NCI-H146 treated with DMSO at 0.1 percent for 48 hours (cell line): ENCODE data around the gene CEP295NL.
"Not testable (repeated sequence)": the region's sequence is repeated elsewhere in the genome, so short reads cannot be mapped to it uniquely, and the experiment has no call there.

Source experiments
- DNase-seq: peaks from one replicate; lab custom pipeline; 2025; ENCODE audit not compliant: unreplicated experiment; lab: John Stamatoyannopoulos, UW

The CEP295NL gene

DNA sequence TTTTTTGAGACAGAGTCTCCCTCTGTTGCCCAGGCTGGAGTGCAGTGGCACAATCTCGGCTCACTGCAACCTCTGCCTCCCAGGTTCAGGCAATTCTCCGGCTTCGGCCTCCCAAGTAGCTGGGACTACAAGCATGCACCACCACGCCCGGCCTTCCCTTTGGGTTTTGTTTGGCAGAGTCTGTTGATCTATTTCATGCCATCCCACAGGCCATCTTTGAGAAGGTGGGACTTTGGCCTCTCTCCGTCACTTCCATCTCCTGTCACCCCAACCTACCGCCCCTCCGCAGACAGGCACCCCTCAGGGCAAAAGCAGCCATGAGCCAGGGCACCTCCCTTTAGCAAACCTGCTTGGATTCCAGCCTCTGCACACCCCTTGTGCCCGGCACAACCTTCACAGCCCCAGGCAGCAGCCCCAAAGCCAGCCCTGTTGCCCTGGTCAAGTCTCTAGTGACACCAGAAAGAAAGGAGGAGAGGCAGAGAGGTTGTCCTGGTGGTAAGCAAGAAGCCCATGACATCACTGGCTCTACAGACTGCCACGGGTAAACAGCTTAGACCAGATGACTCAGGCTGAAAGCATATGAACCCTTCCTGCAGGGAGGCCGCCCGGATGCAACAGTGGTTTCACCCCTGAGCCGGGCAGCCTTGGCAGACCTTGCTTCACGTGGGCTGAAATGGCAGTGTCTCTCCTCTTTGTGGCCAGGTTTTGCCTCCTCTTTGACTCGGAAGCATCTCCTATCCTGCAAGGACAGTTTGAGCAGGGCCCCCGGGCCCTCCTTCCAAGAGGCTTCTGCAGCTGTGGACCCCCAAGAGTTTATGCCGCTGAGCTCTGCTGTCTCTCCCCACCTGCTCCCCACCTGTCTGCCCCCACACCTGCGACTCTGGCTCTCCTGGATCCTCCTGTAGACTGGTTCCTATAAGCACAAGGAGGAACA, 30.3 kb upstream of the CEP295NL start:
- DNase-seq, result peak; percentile 14

DNA sequence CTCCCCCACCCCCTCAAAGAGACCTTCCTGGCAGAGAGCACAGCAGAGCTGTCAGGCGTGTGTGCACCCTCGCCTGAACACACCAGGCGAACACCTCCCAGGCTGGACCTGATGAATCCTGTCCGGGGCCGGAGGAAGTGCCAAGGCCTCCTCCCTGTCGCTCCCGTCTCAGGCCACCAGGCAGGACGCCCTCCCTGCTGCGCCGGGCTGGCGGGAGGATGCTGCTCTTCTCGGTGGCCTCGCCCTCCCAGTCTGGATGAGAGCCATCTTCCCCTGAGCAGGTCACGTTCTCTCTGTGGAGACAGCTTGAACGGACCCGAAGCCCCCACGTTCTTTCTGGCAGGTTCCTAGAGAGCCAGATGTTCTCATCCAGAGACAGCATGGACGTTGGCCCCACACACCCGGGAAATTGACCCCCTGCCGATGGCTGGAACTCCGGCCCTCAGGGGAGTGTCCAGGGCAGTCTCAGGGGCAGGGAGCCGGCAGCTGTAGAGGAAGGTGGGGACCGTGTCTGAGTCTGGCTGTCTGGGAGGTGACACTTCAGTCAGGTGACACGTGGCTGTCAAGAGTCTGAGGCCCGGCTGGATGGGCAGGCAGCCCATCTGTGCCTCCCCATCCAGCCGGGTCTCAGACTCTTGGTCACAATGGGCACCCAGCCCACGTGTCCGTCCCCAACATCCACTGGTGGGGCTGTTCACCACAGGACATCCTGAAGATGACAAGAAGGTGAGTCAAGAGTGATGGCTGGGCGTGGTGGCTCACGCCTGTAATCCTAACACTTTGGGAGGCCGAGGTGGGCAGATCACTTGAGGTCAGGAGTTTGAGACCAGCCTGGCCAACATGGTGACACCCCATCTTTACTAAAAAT, 27.1 kb upstream of the CEP295NL start:
- DNase-seq, result no peak

DNA sequence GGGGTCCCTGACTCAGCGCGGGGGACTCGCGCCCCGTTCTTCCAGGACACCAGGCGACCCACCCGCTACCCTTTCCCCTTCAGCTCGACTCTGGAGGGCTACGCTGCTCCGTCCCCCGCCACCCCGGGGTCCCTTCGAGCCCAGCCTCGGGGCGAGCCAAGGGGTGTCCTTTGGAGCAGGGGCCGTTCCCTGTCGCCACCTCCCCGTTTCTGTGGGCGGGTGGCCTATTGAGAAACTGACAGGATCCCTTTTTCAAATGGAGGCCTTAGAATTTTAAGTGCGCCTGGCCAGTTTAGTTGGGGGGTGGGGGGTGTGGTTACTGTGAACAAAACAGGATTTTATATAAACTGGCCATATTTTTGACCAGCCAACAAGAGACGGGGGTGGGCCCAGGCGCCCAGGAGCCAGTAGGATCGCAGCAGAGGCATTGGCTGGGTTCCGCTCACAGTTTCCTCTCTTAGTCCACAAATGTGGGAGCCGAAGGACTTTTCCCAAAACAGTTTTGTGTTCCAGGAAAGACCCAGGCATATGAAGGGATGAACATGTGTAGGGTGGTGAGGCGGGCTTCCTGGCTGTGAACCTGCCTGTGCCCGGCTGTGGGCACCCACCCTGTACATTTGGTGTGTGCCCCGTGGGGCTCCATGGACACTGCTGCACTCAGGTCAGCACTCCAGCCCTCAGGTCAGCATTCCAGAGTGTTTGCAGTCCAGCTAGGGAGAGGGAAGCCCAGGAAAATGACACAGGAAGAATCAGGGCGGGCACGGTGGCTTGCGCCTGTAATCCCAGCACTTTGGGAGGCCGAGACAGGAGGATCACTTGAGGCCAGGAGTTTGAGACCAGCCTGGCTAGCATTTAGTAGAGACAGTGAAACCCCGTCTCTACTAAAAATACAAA, 22.9 kb upstream of the CEP295NL start:
- DNase-seq, result no peak

DNA sequence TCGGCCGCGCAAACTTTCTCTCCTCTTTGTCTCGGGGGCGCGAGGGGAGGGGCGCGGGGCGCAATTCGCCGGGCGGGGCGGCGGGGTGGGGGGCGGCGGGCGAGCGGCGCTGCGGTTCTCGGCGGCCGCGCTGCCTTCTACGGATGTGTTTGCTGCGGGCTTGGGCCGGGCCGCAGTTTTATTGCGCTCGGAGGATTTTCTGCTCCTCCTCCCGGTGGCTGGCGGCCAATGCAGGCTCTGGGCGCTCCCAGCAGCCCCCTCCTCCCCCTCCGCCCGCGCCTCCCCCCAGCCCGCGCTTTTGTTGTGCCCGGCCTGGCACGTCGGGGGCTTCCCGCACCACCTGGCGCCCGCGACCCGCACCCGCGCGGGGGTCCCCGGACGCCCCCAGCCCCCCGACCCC, 22.2 kb upstream of the CEP295NL start, which contains the start of gene TIMP2:
Gene TIMP2, minus strand, starts transcription at position 154 of the 400 bp plus-strand sequence. CDS start 299 bp downstream, outside the sequence.
- DNase-seq, result peak; percentile 50

DNA sequence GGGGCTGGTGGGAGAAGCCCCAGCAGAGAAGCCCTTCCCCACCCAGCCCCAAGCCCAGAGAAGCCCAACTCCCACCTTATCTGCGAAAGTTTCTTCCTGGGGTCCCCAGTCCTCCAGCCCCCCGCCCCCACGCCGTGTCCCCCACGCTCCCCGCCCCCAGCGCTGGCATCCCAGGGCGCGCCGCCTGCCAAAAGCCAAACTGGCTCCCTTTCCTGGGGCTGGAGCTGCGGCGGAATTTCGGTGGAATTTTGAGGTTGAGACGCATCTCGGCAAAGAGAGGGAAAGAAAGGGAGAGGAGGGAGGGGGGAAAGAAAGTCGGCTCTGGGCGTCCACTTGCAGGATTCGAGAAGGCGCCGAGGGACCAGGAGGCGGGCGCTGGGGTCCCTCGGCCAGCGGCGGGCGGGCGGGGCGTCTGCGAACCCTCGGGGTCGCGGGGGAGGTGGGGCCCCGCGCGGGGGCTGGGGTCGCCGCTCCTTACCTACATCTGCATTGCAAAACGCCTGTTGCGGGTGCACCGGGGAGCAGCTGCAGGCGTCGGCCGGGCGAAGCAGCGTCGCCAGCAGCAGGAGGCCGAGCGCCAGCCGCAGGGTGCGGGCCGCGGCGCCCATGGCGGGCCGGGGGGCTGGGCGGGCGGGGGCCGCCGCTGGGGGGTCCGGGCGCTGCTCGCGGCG, 21.6 kb upstream of the CEP295NL start:
- peak; percentile 2 for DNase-seq

DNA sequence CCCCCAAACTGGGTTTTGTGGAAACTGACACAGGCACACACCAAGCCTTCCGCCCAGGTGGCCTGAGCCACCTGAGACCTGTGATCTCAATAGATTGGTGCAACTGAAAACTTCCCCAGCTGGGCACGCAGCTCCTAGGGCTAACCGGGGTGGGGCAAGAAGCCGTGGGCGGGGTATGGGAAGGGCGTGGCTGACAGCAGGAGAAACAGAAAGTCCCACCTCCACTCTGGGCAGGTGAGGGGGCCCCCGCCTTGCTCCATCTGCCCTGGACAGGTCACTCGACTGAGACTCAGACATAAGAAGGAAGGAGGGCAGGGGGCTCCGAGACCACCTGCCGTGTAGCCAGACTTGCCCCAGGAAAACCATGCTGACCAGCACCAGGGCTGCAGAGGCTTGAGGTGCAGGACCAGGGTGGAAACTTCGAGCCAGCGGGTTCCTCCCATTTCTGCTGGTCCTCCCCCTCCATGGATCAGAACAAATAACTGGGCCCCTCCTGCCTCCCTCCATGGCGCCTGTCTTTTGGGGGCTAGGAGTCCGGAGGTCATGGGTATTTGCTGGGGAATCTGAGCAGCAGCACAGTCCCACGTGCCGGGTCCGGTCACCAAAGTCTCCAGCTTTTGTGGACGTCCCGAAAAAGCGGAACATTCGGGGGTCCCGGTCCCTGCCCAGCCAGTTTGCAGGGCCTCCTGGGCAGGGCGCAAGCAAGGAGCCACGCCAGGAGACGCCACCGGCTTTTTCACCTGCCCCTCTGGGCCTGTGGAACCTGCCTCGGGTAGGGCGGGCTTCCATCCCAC, 20.9 kb upstream of the CEP295NL start:
- DNase-seq, result peak; percentile 65

DNA sequence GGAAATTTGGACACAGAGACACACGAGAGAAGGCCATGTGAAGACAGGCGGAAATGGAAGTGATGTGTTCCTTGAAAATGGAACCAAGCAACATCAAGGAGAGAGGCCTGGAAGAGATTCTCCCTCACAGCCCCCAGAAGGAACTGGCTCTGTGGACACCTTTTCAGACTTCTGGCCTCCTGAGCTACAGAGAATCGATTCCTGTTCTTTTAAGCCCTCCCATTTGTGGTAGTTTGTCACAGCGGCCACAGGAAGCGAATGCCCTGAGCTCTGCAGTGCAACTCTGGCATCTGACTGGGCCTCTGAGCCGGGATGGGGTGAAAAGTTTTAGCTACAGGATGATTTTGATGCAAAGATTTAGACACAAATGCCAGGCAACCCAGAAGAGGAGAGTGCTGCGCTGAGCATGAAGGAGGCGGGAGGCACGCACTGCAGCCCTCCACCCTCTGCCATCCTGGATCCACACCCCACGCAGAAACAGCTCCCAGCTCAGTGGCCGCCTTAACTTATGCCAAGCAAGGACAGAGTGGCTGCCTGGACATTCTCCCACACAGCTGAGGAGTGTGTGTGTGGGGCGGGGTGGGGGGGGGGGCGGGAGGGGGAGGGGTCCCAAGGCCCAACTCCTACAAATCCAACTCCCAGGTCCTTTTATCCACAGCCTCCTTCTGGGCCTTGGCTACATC, 20.0 kb upstream of the CEP295NL start:
- no peak for DNase-seq

DNA sequence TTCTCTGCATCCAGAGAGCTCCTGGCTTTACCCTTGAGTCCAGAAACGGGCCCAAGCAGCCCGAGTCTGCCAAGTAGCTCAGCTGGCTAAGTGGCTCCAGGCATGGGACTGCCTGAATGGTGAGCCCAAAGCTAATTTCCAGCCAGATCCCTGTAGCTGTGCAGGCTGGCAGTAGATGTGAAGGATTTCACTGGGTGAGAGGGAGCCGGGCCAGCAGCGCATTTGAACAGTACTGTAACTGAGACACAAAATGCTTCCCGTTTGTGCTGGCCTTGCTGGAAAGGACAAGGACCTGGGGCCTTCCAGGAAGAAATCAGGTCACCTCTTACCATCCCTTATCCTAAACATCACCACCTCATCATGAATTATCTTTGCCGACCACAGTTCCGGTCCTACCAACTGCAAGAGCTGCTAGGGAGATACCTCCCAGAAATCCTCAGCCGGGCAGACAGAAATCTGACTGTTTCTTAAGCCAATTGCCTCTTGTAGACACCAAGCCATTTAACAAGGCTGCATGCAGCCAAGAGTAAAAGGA, 18.5 kb upstream of the CEP295NL start:
- no peak for DNase-seq

DNA sequence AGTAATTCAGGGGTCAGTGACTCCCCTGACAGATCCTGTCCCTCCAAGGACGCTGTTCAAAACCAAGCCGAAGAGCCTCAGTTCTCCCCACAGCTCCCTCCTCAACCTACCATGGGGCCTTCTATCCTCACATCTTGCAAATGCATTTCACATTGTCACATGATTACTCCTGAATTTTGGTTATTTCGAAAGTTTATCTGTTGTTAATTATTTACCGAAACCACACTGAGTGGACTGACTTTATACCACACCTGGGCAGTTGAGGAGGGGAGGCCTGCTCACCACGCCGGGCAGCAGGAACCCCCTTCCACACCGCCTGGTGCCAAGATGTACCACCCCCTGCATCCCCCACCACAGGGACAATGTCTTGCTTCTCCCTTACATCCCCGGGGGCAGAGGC, 17.5 kb upstream of the CEP295NL start:
- DNase-seq, result no peak

DNA sequence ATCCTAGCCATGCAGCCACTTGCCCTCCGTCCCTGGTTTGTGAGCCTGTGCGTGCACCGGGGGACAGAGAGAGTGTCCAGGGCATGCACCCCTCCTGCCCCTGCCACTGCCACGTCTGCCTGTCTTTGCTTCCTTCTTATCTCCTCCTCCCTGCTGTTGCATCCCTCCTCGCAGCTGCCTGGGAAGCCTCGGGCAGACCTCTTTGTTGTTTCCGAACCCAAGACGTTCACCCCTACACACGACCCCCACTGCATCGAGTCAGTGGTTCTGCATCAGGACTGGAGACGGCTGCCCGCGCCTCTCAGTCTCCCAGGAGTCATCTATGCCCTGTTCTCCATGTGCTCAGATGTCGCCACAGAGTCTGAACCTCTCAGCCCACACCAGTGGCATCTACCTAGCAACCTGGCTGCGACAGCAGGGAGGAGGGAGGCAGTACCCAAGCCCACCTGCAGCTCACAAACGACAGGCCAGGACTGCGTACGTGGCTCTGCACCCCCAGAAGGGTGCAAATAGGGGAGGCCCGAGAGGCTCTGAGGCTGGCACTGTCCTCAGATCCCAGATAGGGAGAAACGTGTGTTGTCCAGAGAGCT, 17.0 kb upstream of the CEP295NL start:
- no peak for DNase-seq

DNA sequence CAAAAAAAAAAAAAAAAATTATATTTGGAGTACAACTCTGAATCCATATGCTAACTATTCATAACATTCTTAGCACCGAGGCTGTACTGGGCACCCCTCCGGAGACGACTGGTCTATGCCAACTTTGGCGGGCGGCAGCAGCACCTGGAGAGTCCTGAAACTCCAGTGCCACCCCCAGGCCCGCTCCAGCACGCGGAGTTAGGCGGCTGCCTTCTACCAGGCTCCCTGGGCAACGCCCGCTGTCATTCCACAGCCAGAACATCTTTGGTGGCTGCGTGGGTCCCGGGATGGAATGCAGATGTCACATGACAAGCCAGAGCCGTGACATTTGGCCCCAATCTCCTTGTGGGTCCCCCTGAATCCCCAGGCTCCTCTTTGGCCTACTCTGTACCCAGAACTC, 16.0 kb upstream of the CEP295NL start:
- DNase-seq, result no peak

DNA sequence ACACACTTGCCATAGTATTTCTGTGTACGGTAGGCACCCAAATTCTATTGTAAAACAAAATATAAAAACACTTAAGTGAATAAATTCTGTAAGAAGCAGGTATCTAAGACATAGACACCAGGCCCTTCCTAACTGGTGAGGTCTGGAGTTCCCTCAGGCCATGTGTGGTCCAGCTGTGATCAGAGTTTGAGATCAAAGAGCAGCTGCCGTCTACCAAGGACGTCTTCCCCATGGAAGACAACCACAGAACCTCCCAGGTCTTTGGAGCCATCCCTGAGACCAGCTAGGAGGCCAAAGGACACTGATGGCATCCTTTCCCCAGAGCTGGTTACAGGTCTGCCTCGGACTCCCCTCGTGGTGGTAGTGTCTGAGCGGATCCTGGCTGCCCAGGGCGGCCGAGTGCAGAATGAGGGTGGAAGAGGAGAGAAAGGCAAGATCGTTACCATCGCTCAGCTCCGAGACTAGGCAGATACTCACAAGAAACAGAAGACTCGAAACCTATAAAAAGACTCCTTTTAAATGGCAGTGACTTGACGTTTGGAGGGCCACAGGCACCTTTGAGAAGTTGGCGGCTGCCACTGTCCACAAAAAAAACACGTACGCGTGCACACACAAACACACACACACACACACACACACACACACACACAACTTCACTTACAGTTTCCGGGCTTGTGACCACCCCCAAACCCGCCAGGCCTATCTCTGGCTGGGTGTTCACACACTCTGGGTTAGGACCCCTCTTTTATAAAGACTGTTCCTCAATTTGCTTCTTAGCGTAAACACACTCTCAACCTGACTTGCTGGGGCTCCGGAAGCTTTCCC, 14.7 kb upstream of the CEP295NL start:
- DNase-seq, result no peak

DNA sequence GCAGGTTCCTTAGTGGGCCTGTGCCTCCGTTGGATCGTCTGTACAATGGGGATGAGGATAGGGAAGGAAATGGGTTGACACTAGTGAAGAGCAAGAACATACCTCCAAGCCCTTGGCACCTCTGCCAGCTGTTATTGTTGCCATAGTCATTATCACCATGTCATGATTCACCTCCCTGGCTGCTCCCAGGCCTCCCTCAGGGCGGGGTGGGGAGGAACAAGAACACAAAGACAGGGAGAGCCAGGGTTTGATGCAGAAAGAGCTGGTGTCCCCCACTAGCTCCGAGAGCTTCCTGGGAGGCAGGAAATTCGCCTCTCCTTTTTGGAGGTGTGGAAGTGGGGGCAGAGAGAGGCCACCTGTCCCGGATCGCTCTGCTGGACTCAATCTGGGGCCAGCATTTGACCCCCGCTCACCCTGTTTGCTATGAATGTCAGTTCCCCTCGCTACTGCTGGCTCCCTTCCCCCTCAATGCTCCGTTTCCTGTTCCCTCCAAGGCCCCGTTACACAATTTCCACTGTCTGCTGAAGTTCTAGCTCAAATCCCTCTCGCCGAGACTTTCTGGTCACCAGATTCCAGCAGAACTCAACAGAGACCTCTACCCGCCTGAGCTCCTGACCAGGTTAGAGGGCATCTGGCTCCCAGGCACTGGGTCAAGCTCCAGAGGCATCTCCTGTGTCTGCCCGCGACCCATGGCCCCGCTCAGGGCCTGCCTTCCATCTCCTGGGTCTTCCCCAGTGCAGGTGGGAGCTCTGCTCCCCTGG, 13.1 kb upstream of the CEP295NL start:
- DNase-seq, result no peak

DNA sequence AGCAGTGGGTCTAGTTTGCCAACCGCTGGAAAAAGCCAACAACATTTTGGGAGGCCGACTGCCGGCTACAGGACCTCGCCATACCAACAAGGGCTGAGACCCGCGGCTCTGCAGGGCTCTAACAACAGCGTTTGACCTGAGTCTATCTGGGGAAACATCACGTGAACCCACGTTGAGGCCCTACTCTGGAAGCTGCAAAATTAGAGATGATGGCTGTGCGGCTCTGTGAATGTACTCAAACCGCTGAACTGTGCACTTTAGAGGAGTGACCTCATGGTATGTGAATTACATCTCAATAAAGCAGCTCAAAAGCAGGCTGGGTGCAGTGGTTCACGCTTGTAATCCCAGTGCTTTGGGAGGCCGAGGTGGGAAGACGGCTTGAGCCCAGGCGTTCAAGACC, 10.1 kb upstream of the CEP295NL start:
- DNase-seq, result no peak

DNA sequence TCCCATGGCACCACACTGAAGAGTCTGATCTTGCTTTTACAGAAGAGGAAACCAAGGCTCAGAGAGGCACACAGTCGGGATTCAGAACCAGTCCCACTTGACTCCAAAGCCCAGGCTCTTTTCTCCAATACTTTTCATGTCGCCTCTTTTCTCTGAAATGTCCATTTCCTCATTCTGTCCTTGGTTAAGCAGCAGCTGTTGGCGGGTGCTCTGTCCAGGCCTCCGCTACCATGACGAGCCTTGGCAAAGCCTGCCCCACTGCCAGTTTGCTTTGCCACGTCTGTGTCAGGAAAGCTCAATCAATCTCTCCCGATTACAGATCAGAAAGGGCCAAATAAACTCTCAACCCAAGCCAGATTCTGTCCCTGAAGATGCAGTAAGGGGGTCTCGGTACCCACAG, 9.1 kb upstream of the CEP295NL start:
- DNase-seq, result no peak

DNA sequence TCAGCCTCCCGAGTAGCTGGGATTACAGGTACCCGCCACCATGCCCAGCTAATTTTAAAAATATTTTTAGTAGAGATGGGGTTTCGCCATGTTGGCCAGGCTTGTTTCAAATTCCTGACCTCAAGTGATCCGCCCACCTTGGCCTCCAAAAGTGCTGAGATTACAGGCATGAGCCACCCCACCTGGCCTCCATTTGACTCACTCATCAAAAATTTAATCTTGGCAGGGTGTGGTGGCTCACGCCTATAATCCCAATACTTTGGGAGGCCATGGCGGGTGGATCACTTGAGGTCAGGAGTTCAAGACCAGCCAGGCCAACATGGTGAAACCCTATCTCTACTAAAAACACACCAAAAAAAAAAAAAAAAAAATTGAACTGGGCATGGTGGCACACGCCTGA, 8.5 kb upstream of the CEP295NL start:
- DNase-seq, result not testable (repeated sequence)
